Tibial nerve (tissue), 4 donors: ENCODE results near the gene ACOT11.

Experiments
- CTCF ChIP-seq, 5 experiments: fragments of 200-600 bp in 3 of 5; fragments of 450-650 bp in 2 of 5; sonication (generic) in 3 of 5; IDR thresholded peaks; one replicate each; pipeline ENCODE4 v1.5.1; 2016 to 2019; ENCODE audit warnings: antibody characterized with exemption in 5 of 5, mild to moderate bottlenecking in 3 of 5, moderate library complexity in 2 of 5
- EP300 ChIP-seq, 2 donors: sonication (generic); formaldehyde crosslinking; IDR thresholded peaks; one replicate each; pipeline ENCODE4 v1.6.1; 2017; ENCODE audit warnings: antibody characterized with exemption in 2 of 2, mild to moderate bottlenecking in 1 of 2
- POLR2A ChIP-seq, 2 donors: fragments of 450-650 bp; IDR thresholded peaks; one replicate each; pipeline ENCODE4 v1.6.1; 2017; ENCODE audit warnings: antibody characterized with exemption in 2 of 2, mild to moderate bottlenecking in 2 of 2, moderate library complexity in 2 of 2

GRCh38 chr1:54643736-54644135 lies 95.7 kb downstream of the ACOT11 start:
- TF ChIP-seq CTCF (IDR thresholded peaks at IDR 0.05) = no peak
- TF ChIP-seq POLR2A (IDR thresholded peaks at IDR 0.05) = no peak
- no peak for TF ChIP-seq EP300 (IDR thresholded peaks at IDR 0.05)
